Stomach (tissue), 19 donors: ENCODE results near the gene PITPNB. TPM values are rescaled to one million over a fixed set of nuclear protein-coding genes. Genes with fewer than 3 reads are reported as not detected.

Experiments
- DNase-seq, 2 donors: peaks; one replicate each; pipeline versions ENCODE4 v3.0.0 to v3.0.0-alpha.2; 2013 to 2019
- H3K27ac ChIP-seq, 5 donors: fragments of 200-600 bp in 4 of 5; sonication (generic) in 4 of 5; one replicate each; pipeline ENCODE4 v1.5.1; 2013 to 2019; ENCODE audit warnings: mild to moderate bottlenecking in 1 of 5, moderate library complexity in 1 of 5
- H3K27me3 ChIP-seq, 3 donors: fragments of 200-600 bp; sonication (generic); one replicate each; pipeline ENCODE4 v1.5.1; 2017 to 2019; ENCODE audit warnings: mixed run types in 1 of 3
- H3K36me3 ChIP-seq, 4 donors: fragments of 200-600 bp; sonication (generic); 1 replicate in 3 of 4; 2 replicates in 1 of 4; pipeline ENCODE4 v1.5.1; 2016 to 2019
- H3K4me1 ChIP-seq, 4 donors: fragments of 200-600 bp; sonication (generic); one replicate each; pipeline ENCODE4 v1.5.1; 2016 to 2019
- H3K4me3 ChIP-seq, 4 donors: fragments of 200-600 bp; sonication (generic) in 3 of 4; one replicate each; pipeline ENCODE4 v1.5.1; 2016 to 2019; ENCODE audit warnings: mild to moderate bottlenecking in 1 of 4
- H3K9me3 ChIP-seq, 4 donors: fragments of 200-600 bp; sonication (generic); one replicate each; pipeline ENCODE4 v1.5.1; 2016 to 2019
- CTCF ChIP-seq, 7 experiments: fragments of 450-650 bp in 4 of 7; fragments of 200-600 bp in 3 of 7; sonication (generic) in 3 of 7; IDR thresholded peaks; one replicate each; pipeline ENCODE4 v1.5.1; 2016 to 2019; ENCODE audit warnings: antibody characterized with exemption in 7 of 7, control low read depth in 2 of 7, mild to moderate bottlenecking in 1 of 7
- EP300 ChIP-seq: sonication (generic); formaldehyde crosslinking; IDR thresholded peaks from one replicate; pipeline ENCODE4 v1.6.1; 2017; ENCODE audit warnings: antibody characterized with exemption
- POLR2A ChIP-seq, 4 donors: fragments of 450-650 bp; IDR thresholded peaks; one replicate each; pipeline ENCODE4 v1.6.1; 2016; ENCODE audit warnings: antibody characterized with exemption in 4 of 4, control low read depth in 2 of 4, mild to moderate bottlenecking in 1 of 4, moderate library complexity in 1 of 4
- POLR2AphosphoS5 ChIP-seq, 3 donors: sonication (generic); formaldehyde crosslinking; IDR thresholded peaks; one replicate each; pipeline ENCODE4 v1.6.1; 2016; ENCODE audit warnings: antibody characterized with exemption in 3 of 3
- WGBS, 5 donors: extraction: QIAGEN DNeasy Blood & Tissue Kit in 3 of 5; methylation state at CpG; one replicate each; pipeline versions ENCODE4 v1.1.5 to v1.1.7; 2013 to 2018; 5-methylcytosine and 5-hydroxymethylcytosine counted together
- intact Hi-C: fragments of 100-400 bp; cut with DNase I; formaldehyde crosslinking; loops from one replicate; pipeline ENCODE4 v1.15.1; 2023; ENCODE audit warnings: low total_unique reads
- long read RNA-seq, 10 donors: transcript quantifications; one replicate each; lab custom pipeline, GENCODE V29; 2026
- polyA plus RNA-seq, 3 donors: library from polyadenylated mRNA; stranded (reverse); fragments of 200-250 nt; gene quantifications; one replicate each; pipeline ENCODE4 v1.2.3, GENCODE V29; 2013
- total RNA-seq, 5 donors: library from RNA; depleted of rRNA; stranded (reverse); fragments of >200 nt; gene quantifications; one replicate each; pipeline versions ENCODE4 v1.1.0 to v1.2.3, GENCODE V29; 2014 to 2016
- donor health status: healthy with polysubstance abuse.
- donor health status: Bipolar disorder and iron deficiency.
- donor health status: healthy.

The PITPNB gene
- total RNA-seq, result 10 to 100 TPM in 4 of 5 donors, 1 to 10 TPM in 1; 6.7 to 91.6 (median 30.3) TPM
- polyA plus RNA-seq, result 10 to 100 TPM; 24.0 to 39.4 (median 28.1) TPM
- long read RNA-seq, donor 1, partial matches to known transcripts, result 0 of 12 reads
- long read RNA-seq, donor 1, other reads (novel, unspliced or antisense), result 12 of 12 reads
- long read RNA-seq, donor 2, partial matches to known transcripts, result 6 of 24 reads
- long read RNA-seq, donor 2, other reads (novel, unspliced or antisense), result 18 of 24 reads
- long read RNA-seq, donor 3, partial matches to known transcripts, result 0 of 12 reads
- long read RNA-seq, donor 3, other reads (novel, unspliced or antisense), result 8 of 12 reads
- long read RNA-seq, donor 4, result 0 reads
- long read RNA-seq, donor 5, partial matches to known transcripts, result 5 of 13 reads
- long read RNA-seq, donor 5, other reads (novel, unspliced or antisense), result 7 of 13 reads
- long read RNA-seq, donor 6, partial matches to known transcripts, result 17 of 44 reads
- long read RNA-seq, donor 6, other reads (novel, unspliced or antisense), result 24 of 44 reads
- long read RNA-seq, donor 7, partial matches to known transcripts, result 0 of 8 reads
- long read RNA-seq, donor 7, other reads (novel, unspliced or antisense), result 8 of 8 reads
- long read RNA-seq, donor 8, partial matches to known transcripts, result 0 of 12 reads
- long read RNA-seq, donor 8, other reads (novel, unspliced or antisense), result 8 of 12 reads
- long read RNA-seq, donor 9, partial matches to known transcripts, result 8 of 8 reads
- long read RNA-seq, donor 9, other reads (novel, unspliced or antisense), result 0 of 8 reads
- long read RNA-seq, donor 10, result 0 reads

- Histone ChIP-seq H3K4me3 (peak within 1 kb of the TSS; percentile 66 to 99 (median 88)), H3K27me3 (no peaks in the 10 kb centered on the region), H3K36me3 (peaks cover 0 to 11% (median 5%) of the 10 kb centered on the region in 4 donors), H3K9me3 (no peaks in the 10 kb centered on the region), H3K27ac (peak within 1 kb of the TSS; percentile 95 to 99 (median 97)), H3K4me1 (peaks cover 27 to 65% (median 46%) of the 10 kb centered on the region in 4 donors)
- DNase-seq, result peak; percentile 98 to 100
- TF ChIP-seq CTCF (IDR thresholded peaks at IDR 0.05), result no peak
- peak; percentile 96 to 97 (median 96) for TF ChIP-seq POLR2AphosphoS5 (IDR thresholded peaks at IDR 0.05)
- no peak for TF ChIP-seq EP300
- peak in 2 of 4 donors; percentile 63 to 81 for TF ChIP-seq POLR2A (IDR thresholded peaks at IDR 0.05)
- WGBS, 5 donors, result 0 to 1% (median 0%) methylated on average over 40 to 68 of the region's 68 CpGs
- intact Hi-C loops, result no loop called here
Observed at GRCh38 chr22:27919222-27919941, at the start of gene PITPNB. PITPNB (minus strand) TSS chr22:27919256; CDS start chr22:27919191, 65 bp downstream.

- H3K36me3 ChIP-seq, result peaks cover 0 to 11% (median 0%) of the 10 kb centered on the region in 4 donors
- no peak for DNase-seq
- H3K4me3 ChIP-seq, result no peak overlapping the region
- no peak for TF ChIP-seq CTCF (IDR thresholded peaks at IDR 0.05)
- no peak for TF ChIP-seq POLR2AphosphoS5 (IDR thresholded peaks at IDR 0.05)
- no peak for TF ChIP-seq EP300
- no peak for TF ChIP-seq POLR2A (IDR thresholded peaks at IDR 0.05)
- H3K27me3 ChIP-seq, result no peaks in the 10 kb centered on the region
- intact Hi-C loops, result no loop called here
- H3K9me3 ChIP-seq, result peaks cover 0 to 6% (median 0%) of the 10 kb centered on the region in 4 donors
- peaks cover 0 to 12% (median 0%) of the 10 kb centered on the region in 4 donors for H3K4me1 ChIP-seq
- no peak overlapping the region for H3K27ac ChIP-seq
- 90 to 96% (median 94%) methylated on average over 15 of the region's 15 CpGs for WGBS, 5 donors
Observed at GRCh38 chr22:27966168-27967064, 47.4 kb upstream of the PITPNB start.

- Histone ChIP-seq H3K4me1 (peaks cover 0 to 22% (median 0%) of the 10 kb centered on the region in 4 donors), H3K9me3 (no peaks in the 10 kb centered on the region), H3K27ac (peak overlapping the region in 1 of 5 donors; percentile 5), H3K4me3 (no peak overlapping the region), H3K27me3 (no peaks in the 10 kb centered on the region), H3K36me3 (no peaks in the 10 kb centered on the region)
- WGBS, 5 donors, result 64 to 72% (median 70%) methylated on average over 9 of the region's 9 CpGs
- TF ChIP-seq POLR2A (IDR thresholded peaks at IDR 0.05), result no peak
- TF ChIP-seq EP300, result no peak
- no peak for TF ChIP-seq CTCF (IDR thresholded peaks at IDR 0.05)
- no peak for TF ChIP-seq POLR2AphosphoS5 (IDR thresholded peaks at IDR 0.05)
- no peak for DNase-seq
- intact Hi-C loops, result no loop called here
Observed at GRCh38 chr22:27962268-27963044, 43.4 kb upstream of the PITPNB start.
